HG02763 (cell line): ENCODE data around the gene A4GNT.
"Not testable (repeated sequence)": the region's sequence is repeated elsewhere in the genome, so short reads cannot be mapped to it uniquely, and the experiment has no call there.

Experiments used
- ATAC-seq: cut with Tn5 transposase; IDR thresholded peaks from one replicate; pipeline ENCODE4 v1.9.1; 2021; ENCODE audit warnings: mild to moderate bottlenecking, moderate library complexity; ENCODE audit not compliant: unreplicated experiment

Gene A4GNT

GRCh38 chr3:138119423-138119766 lies 12.8 kb downstream of the A4GNT start:
- no peak for ATAC-seq

- ATAC-seq: no peak
Observed at GRCh38 chr3:138118612-138119422, 13.4 kb downstream of the A4GNT start.

DNA sequence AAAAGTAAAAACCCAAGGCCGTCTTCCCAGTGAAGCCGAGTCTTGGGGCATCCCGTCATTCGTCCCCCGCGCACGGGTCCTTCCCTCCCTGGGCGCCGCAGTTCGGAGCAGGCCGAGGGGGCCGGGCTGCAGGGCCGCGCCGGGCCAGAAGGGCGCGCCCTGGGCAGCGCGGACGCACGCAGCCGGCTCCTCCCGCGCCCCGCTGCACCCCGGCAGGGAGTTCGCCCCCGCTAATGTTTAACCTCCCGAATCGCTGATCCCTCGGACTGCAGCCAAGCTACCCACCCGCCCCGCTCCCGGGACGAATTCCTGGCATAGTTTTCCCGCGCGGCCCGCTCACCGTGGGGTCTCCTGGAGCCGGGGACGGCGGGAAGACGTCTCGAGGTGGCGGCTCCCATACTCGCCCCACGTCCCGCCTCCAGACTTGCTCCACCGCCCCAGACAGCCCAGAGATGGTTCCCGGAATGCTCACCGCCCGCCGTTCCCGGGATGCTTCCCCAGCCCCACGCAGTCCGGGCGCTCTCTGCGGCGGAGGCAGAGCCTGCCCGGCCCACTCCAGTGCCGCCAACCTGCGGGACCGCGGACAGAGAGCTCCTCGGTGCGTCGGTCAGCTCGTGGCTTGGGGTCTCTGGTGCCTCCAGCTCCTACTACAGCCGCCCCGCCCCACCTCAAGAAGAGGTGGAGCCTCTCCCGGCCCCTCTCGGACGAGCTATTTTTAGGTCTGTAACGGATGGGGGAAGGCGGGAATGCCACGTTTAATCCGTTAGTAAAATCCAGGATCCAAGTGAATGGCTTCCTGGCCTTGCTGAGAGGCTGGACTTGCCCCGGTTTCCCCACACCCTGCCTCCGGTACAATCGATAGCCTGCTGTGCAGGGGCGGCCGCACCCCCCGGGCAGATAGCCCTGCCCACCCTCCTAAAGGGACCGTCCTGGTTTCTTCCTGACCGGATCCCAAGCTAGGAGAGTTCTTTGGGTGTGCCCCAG lies 16.9 kb downstream of the A4GNT start, which contains the start of gene DZIP1L:
Gene DZIP1L (minus strand): TSS at position 621 of the 984 bp plus-strand sequence. CDS start 11,637 bp downstream, outside the sequence.
- ATAC-seq: peak; percentile 86

GRCh38 chr3:138114431-138114918 lies 17.7 kb downstream of the A4GNT start:
- no peak for ATAC-seq

GRCh38 chr3:138113326-138113725 lies 18.9 kb downstream of the A4GNT start:
- no peak for ATAC-seq

- no peak for ATAC-seq
Observed at GRCh38 chr3:138112362-138112761, 19.8 kb downstream of the A4GNT start.

- ATAC-seq: no peak
Observed at GRCh38 chr3:138105598-138105997, 26.6 kb downstream of the A4GNT start.

DNA sequence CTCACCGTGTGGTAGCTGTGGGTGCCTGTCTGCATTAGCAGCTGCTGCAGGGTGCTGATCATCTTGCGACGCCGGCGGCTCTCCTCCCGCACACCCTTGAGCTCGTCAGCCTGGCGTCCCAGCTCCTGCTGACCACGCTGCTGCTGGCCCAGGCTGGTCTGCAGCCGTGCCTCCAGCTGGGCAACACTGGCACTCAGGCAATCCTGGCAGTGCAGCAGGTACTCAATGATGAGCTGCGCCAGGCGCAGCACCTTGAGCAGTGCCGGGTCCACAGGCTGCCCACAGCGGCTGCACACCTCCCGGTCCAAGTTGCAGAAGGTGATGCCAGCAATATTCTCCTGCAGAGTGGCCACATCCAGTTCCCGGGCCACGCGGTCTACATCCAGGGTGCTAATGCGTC lies 28.7 kb downstream of the A4GNT start:
- ATAC-seq: no peak

DNA sequence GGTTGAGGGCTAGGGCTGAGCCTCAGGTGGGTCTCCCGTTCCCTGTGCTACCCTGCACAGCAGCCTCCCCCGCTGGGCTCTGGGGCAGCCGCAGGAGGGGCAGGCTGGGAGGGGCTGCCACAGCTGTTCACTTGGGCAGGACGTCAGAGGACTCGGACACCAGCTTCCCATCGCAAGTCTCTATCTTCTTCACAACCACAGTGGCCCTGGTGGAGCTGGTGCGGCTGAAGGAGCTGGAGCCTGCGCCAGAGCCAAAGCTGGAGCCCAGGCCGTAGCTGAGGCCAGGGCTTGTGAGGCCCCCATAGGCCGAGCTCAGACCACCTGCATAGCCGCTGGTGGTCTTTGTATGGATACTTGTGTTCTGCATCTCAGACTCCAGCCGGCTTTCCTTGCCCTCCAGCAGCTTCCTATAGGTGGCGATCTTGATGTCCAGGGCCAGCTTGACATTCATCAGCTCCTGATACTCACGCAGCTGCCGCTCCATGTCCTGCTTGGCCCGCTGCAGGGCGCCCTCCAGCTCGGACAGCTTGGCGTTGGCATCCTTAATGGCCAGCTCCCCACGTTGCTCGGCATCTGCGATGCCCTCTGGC lies 30.7 kb downstream of the A4GNT start:
- ATAC-seq: not testable (repeated sequence)

GRCh38 chr3:138099417-138099816 lies 32.8 kb downstream of the A4GNT start:
- ATAC-seq: no peak

DNA sequence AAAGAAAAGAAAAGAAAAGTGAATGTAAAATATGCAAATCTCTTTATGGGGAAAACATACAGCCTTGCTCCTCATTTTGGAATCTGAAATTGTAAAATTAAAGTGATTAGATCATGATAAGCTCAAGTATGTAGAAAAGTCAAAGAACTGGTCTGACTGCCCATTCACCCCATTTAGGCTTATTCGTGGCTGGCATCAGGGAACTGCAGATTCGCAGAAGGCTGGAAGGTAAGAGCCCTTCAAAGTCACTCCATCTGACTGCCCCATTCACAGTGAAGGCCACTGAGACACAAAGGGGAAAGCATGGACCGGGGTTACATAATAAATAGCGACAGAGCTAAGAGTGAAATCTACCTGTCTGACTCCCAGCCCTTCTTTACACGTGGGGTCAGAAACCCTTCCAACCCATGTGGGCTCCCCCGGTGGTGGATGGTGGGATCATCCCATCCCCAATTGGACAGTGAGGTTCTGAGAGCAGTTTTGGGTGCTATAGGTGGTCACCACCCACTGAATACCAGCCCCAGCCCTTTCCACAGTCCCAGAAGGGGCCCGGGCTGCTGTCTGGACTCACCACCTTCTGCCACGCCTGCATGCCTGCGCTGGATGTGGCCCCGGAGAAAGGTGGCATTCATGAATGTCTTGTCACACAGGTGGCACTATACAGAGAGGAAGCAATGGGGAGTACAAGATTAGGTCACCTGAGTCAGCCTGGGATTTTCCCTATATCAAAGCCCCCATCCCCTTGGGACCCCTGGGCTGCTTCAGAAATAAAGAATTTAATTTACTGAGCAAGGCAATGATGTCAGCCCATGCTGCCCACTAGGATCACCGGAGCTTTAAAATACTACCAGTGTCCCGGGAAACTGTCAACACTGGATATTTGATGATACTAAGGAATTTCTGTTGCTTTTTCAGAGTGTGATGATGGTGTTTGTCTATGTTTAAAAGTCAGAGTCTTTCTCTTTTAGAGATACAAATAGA lies 34.7 kb downstream of the A4GNT start:
- ATAC-seq: no peak

- ATAC-seq: no peak
Observed at GRCh38 chr3:138093721-138094120, 38.5 kb downstream of the A4GNT start.

DNA sequence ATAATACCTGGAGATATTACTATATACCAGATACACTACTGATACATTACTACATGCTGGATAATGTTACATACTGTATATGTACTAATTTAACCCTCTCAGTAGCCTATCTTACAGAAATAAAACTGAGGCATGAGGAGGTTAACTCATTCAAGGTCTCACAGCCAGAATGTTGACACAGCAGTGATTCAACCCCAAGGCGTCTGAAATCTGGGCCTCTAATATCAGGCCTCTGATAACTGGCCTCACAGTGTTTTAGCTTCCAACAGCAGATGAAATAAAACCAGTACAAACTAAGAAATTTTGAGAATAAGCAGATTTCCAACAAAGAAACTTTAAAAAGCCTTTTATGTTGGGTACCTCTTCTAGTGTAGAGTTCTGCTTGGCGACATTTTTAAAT lies 40.2 kb downstream of the A4GNT start:
- no peak for ATAC-seq

GRCh38 chr3:138089091-138089490 lies 43.1 kb downstream of the A4GNT start:
- no peak for ATAC-seq

DNA sequence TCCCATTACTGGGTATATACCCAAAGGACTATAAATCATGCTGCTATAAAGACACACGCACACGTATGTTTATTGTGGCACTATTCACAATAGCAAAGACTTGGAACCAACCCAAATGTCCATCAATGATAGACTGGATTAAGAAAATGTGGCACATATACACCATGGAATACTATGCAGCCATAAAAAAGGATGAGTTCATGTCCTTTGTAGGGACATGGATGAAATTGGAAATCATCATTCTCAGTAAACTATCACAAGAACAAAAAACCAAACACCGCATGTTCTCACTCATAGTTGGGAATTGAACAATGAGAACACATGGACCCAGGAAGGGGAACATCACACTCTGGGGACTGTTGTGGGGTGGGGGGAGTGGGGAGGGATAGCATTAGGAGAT lies 46.4 kb downstream of the A4GNT start:
- not testable (repeated sequence) for ATAC-seq

DNA sequence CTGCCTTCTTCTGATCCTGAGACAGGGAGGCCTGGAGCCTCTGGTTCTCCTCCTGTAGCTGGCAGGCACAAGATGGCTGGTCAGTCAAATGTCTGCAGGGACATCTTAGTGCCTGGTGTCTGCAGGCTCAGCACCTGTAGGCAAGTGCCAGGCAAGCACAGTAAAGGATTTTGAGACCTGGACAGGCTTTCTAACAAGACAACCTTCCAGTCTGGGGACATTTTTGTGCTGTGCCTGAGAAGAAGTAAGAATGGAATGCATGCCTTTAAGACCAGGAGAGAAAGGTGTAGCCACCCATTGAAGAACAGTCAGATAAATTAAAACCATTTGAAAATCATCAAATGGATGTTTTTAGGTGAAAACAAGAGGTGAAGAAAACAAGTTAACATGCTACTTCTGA lies 48.0 kb downstream of the A4GNT start:
- ATAC-seq: no peak

GRCh38 chr3:138082992-138083386 lies 49.2 kb downstream of the A4GNT start:
- ATAC-seq: no peak

- ATAC-seq: no peak
Observed at GRCh38 chr3:138082085-138082991, 49.9 kb downstream of the A4GNT start.
